Uterus (tissue), 2 donors: ENCODE data around the gene FCRL5.

ENCODE experiments used
- POLR2A ChIP-seq, 2 donors: fragments of 450-650 bp; IDR thresholded peaks; one replicate each; pipeline ENCODE4 v1.6.1; 2016; ENCODE audit warnings: antibody characterized with exemption in 2 of 2, mild to moderate bottlenecking in 1 of 2, moderate library complexity in 1 of 2
- TF ChIP-seq, protein P1 (sequence below), 4 experiments: fragments of 200-600 bp in 2 of 4; fragments of 450-650 bp in 2 of 4; sonication (generic) in 2 of 4; IDR thresholded peaks; one replicate each; pipeline ENCODE4 v1.5.1; 2016 to 2019; ENCODE audit warnings: antibody characterized with exemption in 4 of 4, mild to moderate bottlenecking in 2 of 4, moderate library complexity in 1 of 4

GRCh38 chr1:157577420-157577819 lies 25.1 kb upstream of the FCRL5 start:
- TF ChIP-seq, protein P1, sequence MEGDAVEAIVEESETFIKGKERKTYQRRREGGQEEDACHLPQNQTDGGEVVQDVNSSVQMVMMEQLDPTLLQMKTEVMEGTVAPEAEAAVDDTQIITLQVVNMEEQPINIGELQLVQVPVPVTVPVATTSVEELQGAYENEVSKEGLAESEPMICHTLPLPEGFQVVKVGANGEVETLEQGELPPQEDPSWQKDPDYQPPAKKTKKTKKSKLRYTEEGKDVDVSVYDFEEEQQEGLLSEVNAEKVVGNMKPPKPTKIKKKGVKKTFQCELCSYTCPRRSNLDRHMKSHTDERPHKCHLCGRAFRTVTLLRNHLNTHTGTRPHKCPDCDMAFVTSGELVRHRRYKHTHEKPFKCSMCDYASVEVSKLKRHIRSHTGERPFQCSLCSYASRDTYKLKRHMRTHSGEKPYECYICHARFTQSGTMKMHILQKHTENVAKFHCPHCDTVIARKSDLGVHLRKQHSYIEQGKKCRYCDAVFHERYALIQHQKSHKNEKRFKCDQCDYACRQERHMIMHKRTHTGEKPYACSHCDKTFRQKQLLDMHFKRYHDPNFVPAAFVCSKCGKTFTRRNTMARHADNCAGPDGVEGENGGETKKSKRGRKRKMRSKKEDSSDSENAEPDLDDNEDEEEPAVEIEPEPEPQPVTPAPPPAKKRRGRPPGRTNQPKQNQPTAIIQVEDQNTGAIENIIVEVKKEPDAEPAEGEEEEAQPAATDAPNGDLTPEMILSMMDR (IDR thresholded peaks at IDR 0.05) = no peak
- TF ChIP-seq POLR2A (IDR thresholded peaks at IDR 0.05) = no peak
